B cell (primary cell): ENCODE measurements around the gene ELMO1. TPM values are rescaled to one million over a fixed set of nuclear protein-coding genes. Genes with fewer than 3 reads are reported as not detected.

Source experiments
- ATAC-seq: fragments of 200-7000 bp; cut with Tn5 transposase; one replicate; pipeline ENCODE4 v1.10.0; 2021; ENCODE audit warnings: low read depth, mild to moderate bottlenecking, moderate number of reproducible peaks, moderate library complexity
- CTCF ChIA-PET: fragments of 350-600 bp; sonication (Branson Sonifier 250); formaldehyde crosslinking; loops from one replicate; lab custom pipeline; 2021; ENCODE audit warnings: antibody characterized with exemption, inconsistent platforms; lab: Charles Lee
- POLR2A ChIA-PET: fragments of 350-600 bp; sonication (Branson Sonifier 250); formaldehyde crosslinking; loops from one replicate; lab custom pipeline; 2021; ENCODE audit warnings: antibody characterized with exemption; lab: Charles Lee
- DNase-seq: peaks from one replicate; pipeline ENCODE4 v3.0.0; 2013
- H2AFZ ChIP-seq: 2 replicates; pipeline ENCODE4 v1.6.1; 2012; ENCODE audit warnings: mild to moderate bottlenecking, low read depth, low read length; ENCODE audit not compliant: insufficient read depth, poor library complexity, severe bottlenecking
- H3K27ac ChIP-seq, 2 donors: 1 replicate in 1 of 2; 2 replicates in 1 of 2; pipeline ENCODE4 v1.5.1; 2012 to 2013; ENCODE audit warnings: low read length in 2 of 2, mild to moderate bottlenecking in 2 of 2, moderate library complexity in 1 of 2
- H3K27me3 ChIP-seq, 4 experiments: fragments of 200-600 bp in 1 of 4; sonication (generic) in 1 of 4; replicated peaks in 1 of 4; 1 replicate in 2 of 4; 2 replicates in 2 of 4; pipeline versions ENCODE4 v1.6.1 to v1.7.0; 2013 to 2016; ENCODE audit warnings: low read length in 3 of 4, mild to moderate bottlenecking in 2 of 4, mixed read lengths in 1 of 4, moderate library complexity in 1 of 4; ENCODE audit not compliant: insufficient read depth in 4 of 4, control insufficient read depth in 3 of 4; ENCODE audit errors: control extremely low read depth in 1 of 4
- H3K36me3 ChIP-seq, 2 experiments: replicated peaks in 1 of 2; 1 replicate in 1 of 2; 2 replicates in 1 of 2; pipeline versions ENCODE4 v1.6.1 to v1.7.1; 2013; ENCODE audit warnings: low read length in 1 of 2; ENCODE audit not compliant: insufficient read depth in 2 of 2, control insufficient read depth in 1 of 2; ENCODE audit errors: control extremely low read depth in 1 of 2, extremely low read depth in 1 of 2
- H3K4me1 ChIP-seq, 2 donors: fragments of 200-600 bp in 1 of 2; sonication (generic) in 1 of 2; 1 replicate in 1 of 2; 2 replicates in 1 of 2; pipeline versions ENCODE4 v1.5.1 to v1.6.1; 2013 to 2017; ENCODE audit warnings: low read length in 2 of 2; ENCODE audit not compliant: control insufficient read depth in 2 of 2, insufficient read depth in 2 of 2
- H3K4me2 ChIP-seq: replicated peaks from 2 replicates; pipeline ENCODE3; 2012; ENCODE audit warnings: mild to moderate bottlenecking, low read depth, low read length; ENCODE audit not compliant: poor library complexity, severe bottlenecking
- H3K4me3 ChIP-seq, 5 experiments: fragments of 200-600 bp in 1 of 5; sonication (generic) in 1 of 5; 1 replicate in 3 of 5; 2 replicates in 2 of 5; pipeline versions ENCODE4 v1.5.1 to v1.7.0; 2011 to 2016; ENCODE audit warnings: low read length in 4 of 5, mild to moderate bottlenecking in 4 of 5, low read depth in 2 of 5, control low read depth in 1 of 5, moderate library complexity in 1 of 5; ENCODE audit not compliant: insufficient read depth in 1 of 5; ENCODE audit errors: control extremely low read depth in 1 of 5, extremely low read depth in 1 of 5
- H3K79me2 ChIP-seq: fragments of 200-600 bp; sonication (generic); one replicate; pipeline ENCODE4 v1.6.0; 2016; ENCODE audit warnings: low read length; ENCODE audit not compliant: control insufficient read depth, insufficient read depth
- H3K9ac ChIP-seq: fragments of 200-600 bp; sonication (generic); 2 replicates; pipeline ENCODE4 v1.6.1; 2017; ENCODE audit warnings: mild to moderate bottlenecking, low read length, moderate library complexity
- H3K9me3 ChIP-seq, 3 donors: one replicate each; pipeline versions ENCODE4 v1.6.1 to v1.7.1; 2013; ENCODE audit warnings: low read length in 2 of 3; ENCODE audit not compliant: control insufficient read depth in 2 of 3, insufficient read depth in 1 of 3; ENCODE audit errors: control extremely low read depth in 1 of 3
- H4K20me1 ChIP-seq: 2 replicates; pipeline ENCODE4 v1.6.0; 2012; ENCODE audit warnings: mild to moderate bottlenecking, low read length; ENCODE audit not compliant: insufficient read depth, control insufficient read depth, poor library complexity, severe bottlenecking
- H3K27ac Mint-ChIP-seq: one replicate; pipeline ENCODE4 v1.8.0; 2021; ENCODE audit warnings: mixed read lengths
- H3K27me3 Mint-ChIP-seq: one replicate; pipeline ENCODE4 v1.8.0; 2021; ENCODE audit warnings: mixed read lengths
- H3K4me1 Mint-ChIP-seq: one replicate; pipeline ENCODE4 v1.8.0; 2021; ENCODE audit warnings: mixed read lengths
- H3K4me3 Mint-ChIP-seq: one replicate; pipeline ENCODE4 v1.8.0; 2021; ENCODE audit warnings: mixed read lengths
- H3K9me3 Mint-ChIP-seq: one replicate; pipeline ENCODE4 v1.8.0; 2022; ENCODE audit warnings: mixed read lengths; ENCODE audit not compliant: insufficient read depth
- EZH2 ChIP-seq: IDR thresholded peaks from 2 replicates; pipeline ENCODE4 v1.6.1; 2012; ENCODE audit warnings: borderline replicate concordance, low read depth, mild to moderate bottlenecking, moderate library complexity, low read length; ENCODE audit not compliant: insufficient read depth, poor library complexity, severe bottlenecking
- WGBS: methylation state at CpG from one replicate; pipeline ENCODE4 v1.1.5; 2013; ENCODE audit warnings: missing lambda C conversion rate; ENCODE audit not compliant: insufficient coverage; 5-methylcytosine and 5-hydroxymethylcytosine counted together
- intact Hi-C: fragments of 100-400 bp; cut with micrococcal nuclease; formaldehyde crosslinking; loops from one replicate; pipeline ENCODE4 v1.10.0; 2022
- polyA plus RNA-seq: library from polyadenylated mRNA; depleted of rRNA; stranded (reverse); fragments of >200 nt; gene quantifications from 2 replicates; pipeline ENCODE4 v1.2.3, GENCODE V29; 2012
- total RNA-seq, 2 donors: library from RNA; stranded (reverse); fragments of 120-200 nt in 1 of 2; gene quantifications; 1 replicate in 1 of 2; 2 replicates in 1 of 2; pipeline versions ENCODE4 v1.2.3 to v1.2.4, GENCODE V29; 2013 to 2022
- TF ChIP-seq, protein P1 (sequence below): fragments of 200-600 bp; IDR thresholded peaks from one replicate; pipeline ENCODE4 v1.8.0; 2022; ENCODE audit warnings: antibody characterized with exemption, mild to moderate bottlenecking

ELMO1 gene
- total and polyA plus RNA-seq, 2 donors (not counting 1 experiment from before 2014, with no cell fraction given), result 44.7 to 177 TPM

DNA sequence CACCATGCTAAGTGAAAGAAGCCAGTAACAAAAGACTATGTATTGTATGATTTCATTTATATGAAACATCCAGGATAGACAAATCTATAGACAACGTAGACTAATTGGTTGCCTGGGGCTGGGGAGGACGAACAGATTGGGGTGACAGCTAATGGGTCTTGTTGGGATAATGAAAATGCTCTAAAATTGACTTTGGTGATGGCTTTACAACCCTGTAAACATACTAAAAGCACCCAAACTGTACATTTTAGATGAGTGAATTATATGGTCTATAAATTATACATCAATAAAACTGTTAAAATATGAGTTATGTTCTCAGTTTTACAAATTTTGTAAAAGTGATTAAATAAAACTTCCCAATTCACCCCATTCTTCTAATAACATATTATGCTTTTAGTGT, 261.5 kb downstream of the ELMO1 start:
- Histone ChIP-seq H3K79me2 (no peaks in the 10 kb centered on the region), H3K9me3 (no peaks in the 10 kb centered on the region), H3K4me3 (no peak overlapping the region), H2AFZ (no peak overlapping the region), H3K27me3 (no peaks in the 10 kb centered on the region), H3K27ac (no peak overlapping the region), H4K20me1 (no peaks in the 10 kb centered on the region), H3K9ac (no peak overlapping the region), H3K4me1 (no peaks in the 10 kb centered on the region), H3K4me2 (no peak overlapping the region), H3K36me3 (peaks cover 0 to 13% of the 10 kb centered on the region in 2 experiments)
- Mint-ChIP-seq H3K9me3 (no peaks in the 10 kb centered on the region), H3K27me3 (no peaks in the 10 kb centered on the region), H3K27ac (no peak overlapping the region), H3K4me3 (no peak overlapping the region), H3K4me1 (no peaks in the 10 kb centered on the region)
- POLR2A ChIA-PET, result no interaction called here
- no CpG with 5 or more reads among the region's 2 CpGs for WGBS
- no peak for TF ChIP-seq EZH2
- TF ChIP-seq, protein P1, sequence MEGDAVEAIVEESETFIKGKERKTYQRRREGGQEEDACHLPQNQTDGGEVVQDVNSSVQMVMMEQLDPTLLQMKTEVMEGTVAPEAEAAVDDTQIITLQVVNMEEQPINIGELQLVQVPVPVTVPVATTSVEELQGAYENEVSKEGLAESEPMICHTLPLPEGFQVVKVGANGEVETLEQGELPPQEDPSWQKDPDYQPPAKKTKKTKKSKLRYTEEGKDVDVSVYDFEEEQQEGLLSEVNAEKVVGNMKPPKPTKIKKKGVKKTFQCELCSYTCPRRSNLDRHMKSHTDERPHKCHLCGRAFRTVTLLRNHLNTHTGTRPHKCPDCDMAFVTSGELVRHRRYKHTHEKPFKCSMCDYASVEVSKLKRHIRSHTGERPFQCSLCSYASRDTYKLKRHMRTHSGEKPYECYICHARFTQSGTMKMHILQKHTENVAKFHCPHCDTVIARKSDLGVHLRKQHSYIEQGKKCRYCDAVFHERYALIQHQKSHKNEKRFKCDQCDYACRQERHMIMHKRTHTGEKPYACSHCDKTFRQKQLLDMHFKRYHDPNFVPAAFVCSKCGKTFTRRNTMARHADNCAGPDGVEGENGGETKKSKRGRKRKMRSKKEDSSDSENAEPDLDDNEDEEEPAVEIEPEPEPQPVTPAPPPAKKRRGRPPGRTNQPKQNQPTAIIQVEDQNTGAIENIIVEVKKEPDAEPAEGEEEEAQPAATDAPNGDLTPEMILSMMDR, result no peak
- DNase-seq, result no peak
- intact Hi-C loops, result no loop called here
- ATAC-seq, result no peak
- CTCF ChIA-PET, result interaction anchor here (0.9 to 1.9 kb wide), 3 partner anchors 11 to 699 kb away, joined by 3 to 5 read pairs (median 4); no protein-coding TSS in a partner anchor

DNA sequence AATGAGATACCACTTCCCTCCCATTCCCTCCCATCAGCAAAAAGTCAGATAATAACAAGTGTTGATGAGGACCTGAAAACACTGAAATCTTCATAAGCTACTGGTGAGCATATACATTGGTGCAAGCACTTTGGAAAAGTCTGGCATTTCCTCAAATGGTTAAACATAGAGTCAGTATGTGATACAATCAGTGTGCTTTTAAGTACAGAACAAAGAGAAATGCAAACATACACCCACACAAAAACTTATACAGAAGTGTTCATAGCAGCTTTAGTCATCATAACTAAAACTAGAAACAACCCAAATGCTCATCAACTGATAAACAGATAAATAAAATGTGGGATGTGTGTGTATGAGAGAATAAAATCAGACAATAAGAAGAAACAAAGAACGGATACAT, 261.9 kb downstream of the ELMO1 start:
- CTCF ChIA-PET, result interaction anchor here (0.9 to 1.9 kb wide), 2 partner anchors 12 to 699 kb away, joined by 4 to 5 read pairs; no protein-coding TSS in a partner anchor
- H3K9ac ChIP-seq, result no peak overlapping the region
- no peak for DNase-seq
- no peak overlapping the region for H2AFZ ChIP-seq
- H3K4me2 ChIP-seq, result no peak overlapping the region
- H3K27ac ChIP-seq, result no peak overlapping the region
- H3K79me2 ChIP-seq, result no peaks in the 10 kb centered on the region
- no peaks in the 10 kb centered on the region for H3K4me1 ChIP-seq
- peaks cover 0 to 13% of the 10 kb centered on the region in 2 experiments for H3K36me3 ChIP-seq
- H3K4me3 ChIP-seq, result no peak overlapping the region
- intact Hi-C loops, result no loop called here
- no peaks in the 10 kb centered on the region for H3K9me3 Mint-ChIP-seq
- TF ChIP-seq, protein P1, result no peak
- TF ChIP-seq EZH2, result no peak
- H3K4me3 Mint-ChIP-seq, result no peak overlapping the region
- no peaks in the 10 kb centered on the region for H3K4me1 Mint-ChIP-seq
- H4K20me1 ChIP-seq, result no peaks in the 10 kb centered on the region
- H3K9me3 ChIP-seq, result no peaks in the 10 kb centered on the region
- WGBS, result no CpG with 5 or more reads among the region's 1 CpG
- no peak overlapping the region for H3K27ac Mint-ChIP-seq
- POLR2A ChIA-PET, result no interaction called here
- H3K27me3 Mint-ChIP-seq, result no peaks in the 10 kb centered on the region
- ATAC-seq, result no peak
- H3K27me3 ChIP-seq, result no peaks in the 10 kb centered on the region
